DOHH2 (cell line): Measurements from ENCODE around the gene RPL36AL.

Experiments
- EZH2phosphoT487 ChIP-seq: fragments of 200-600 bp; sonication (generic); IDR thresholded peaks from 2 replicates; pipeline ENCODE4 v1.6.1; 2017; ENCODE audit warnings: borderline replicate concordance, mild to moderate bottlenecking, antibody characterized with exemption, low read length, moderate library complexity, mixed read lengths
- TF ChIP-seq, protein P1 (sequence below): fragments of 200-600 bp; sonication (generic); IDR thresholded peaks from one replicate; pipeline ENCODE4 v1.5.1; 2014; ENCODE audit warnings: antibody characterized with exemption, mild to moderate bottlenecking, low read depth, low read length; ENCODE audit not compliant: poor library complexity, severe bottlenecking

- TF ChIP-seq, protein P1, sequence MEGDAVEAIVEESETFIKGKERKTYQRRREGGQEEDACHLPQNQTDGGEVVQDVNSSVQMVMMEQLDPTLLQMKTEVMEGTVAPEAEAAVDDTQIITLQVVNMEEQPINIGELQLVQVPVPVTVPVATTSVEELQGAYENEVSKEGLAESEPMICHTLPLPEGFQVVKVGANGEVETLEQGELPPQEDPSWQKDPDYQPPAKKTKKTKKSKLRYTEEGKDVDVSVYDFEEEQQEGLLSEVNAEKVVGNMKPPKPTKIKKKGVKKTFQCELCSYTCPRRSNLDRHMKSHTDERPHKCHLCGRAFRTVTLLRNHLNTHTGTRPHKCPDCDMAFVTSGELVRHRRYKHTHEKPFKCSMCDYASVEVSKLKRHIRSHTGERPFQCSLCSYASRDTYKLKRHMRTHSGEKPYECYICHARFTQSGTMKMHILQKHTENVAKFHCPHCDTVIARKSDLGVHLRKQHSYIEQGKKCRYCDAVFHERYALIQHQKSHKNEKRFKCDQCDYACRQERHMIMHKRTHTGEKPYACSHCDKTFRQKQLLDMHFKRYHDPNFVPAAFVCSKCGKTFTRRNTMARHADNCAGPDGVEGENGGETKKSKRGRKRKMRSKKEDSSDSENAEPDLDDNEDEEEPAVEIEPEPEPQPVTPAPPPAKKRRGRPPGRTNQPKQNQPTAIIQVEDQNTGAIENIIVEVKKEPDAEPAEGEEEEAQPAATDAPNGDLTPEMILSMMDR, result no peak
- no peak for TF ChIP-seq EZH2phosphoT487
These were observed 3.0 kb upstream of the RPL36AL start for GRCh38 chr14:49623387-49623786.
